Endothelial cell of umbilical vein (primary cell): Measurements from ENCODE around the gene SLC35F5. TPM values are rescaled to one million over a fixed set of nuclear protein-coding genes. Genes with fewer than 3 reads are reported as not detected.

Source experiments
- BruUV-seq: library from RNA; stranded (reverse); fragments of 400-500 nt; replicated peaks from 2 replicates; lab custom pipeline; 2021; lab: Mats Ljungman, UMichigan
- CTCF ChIA-PET: fragments of 300-600, 350-600 bp; sonication (Branson Sonifier 250); formaldehyde crosslinking; loops from one replicate; lab custom pipeline; 2021; ENCODE audit warnings: antibody characterized with exemption, inconsistent platforms; lab: Charles Lee
- POLR2A ChIA-PET: fragments of 300-600, 350-600 bp; sonication (Branson Sonifier 250); formaldehyde crosslinking; loops from one replicate; lab custom pipeline; 2021; ENCODE audit warnings: antibody characterized with exemption, inconsistent platforms; lab: Charles Lee
- DNase-seq: peaks from one replicate; pipeline ENCODE4 v3.0.0-alpha.2; 2011; ENCODE audit warnings: low read depth, low spot score
- FAIRE-seq: peaks from 2 replicates; lab custom pipeline; 2011; peaks lifted over from hg19 to GRCh38; lab: Jason Lieb, UNC
- H2AFZ ChIP-seq: 2 replicates; pipeline ENCODE4 v1.6.0; 2012; ENCODE audit warnings: low read depth, low read length, control low read depth, inconsistent platforms
- H3K27ac ChIP-seq: 2 replicates; pipeline ENCODE4 v1.5.1; 2011; ENCODE audit warnings: low read depth, mild to moderate bottlenecking, control low read depth, low read length, moderate library complexity; ENCODE audit not compliant: insufficient read depth
- H3K27me3 ChIP-seq, 2 experiments: 2 replicates each; pipeline versions ENCODE4 v1.6.0 to v1.6.1; 2011; ENCODE audit warnings: low read length in 2 of 2, mixed read lengths in 1 of 2; ENCODE audit not compliant: control insufficient read depth in 2 of 2, insufficient read depth in 2 of 2
- H3K36me3 ChIP-seq, 2 experiments: 2 replicates in 1 of 2; 3 replicates in 1 of 2; pipeline ENCODE4 v1.5.1; 2011; ENCODE audit warnings: low read length in 2 of 2, mild to moderate bottlenecking in 1 of 2, moderate library complexity in 1 of 2; ENCODE audit not compliant: control insufficient read depth in 2 of 2, insufficient read depth in 2 of 2; ENCODE audit errors: extremely low read depth in 1 of 2
- H3K4me1 ChIP-seq: 3 replicates; pipeline ENCODE4 v1.5.1; 2011; ENCODE audit warnings: mild to moderate bottlenecking, low read length; ENCODE audit not compliant: control insufficient read depth, insufficient read depth; ENCODE audit errors: extremely low read depth
- H3K4me2 ChIP-seq: 2 replicates; pipeline ENCODE4 v1.6.1; 2011; ENCODE audit warnings: low read length, control low read depth, mixed read lengths; ENCODE audit not compliant: insufficient read depth
- H3K4me3 ChIP-seq, 3 experiments: fragments of 200-600 bp in 1 of 3; sonication (generic), shearing (Covaris generic) in 1 of 3; replicated peaks in 1 of 3; 2 replicates each; pipeline ENCODE4 v1.5.1; 2011 to 2016; ENCODE audit warnings: control low read depth in 3 of 3, low read length in 3 of 3, mild to moderate bottlenecking in 2 of 3, inconsistent platforms in 1 of 3, low read depth in 1 of 3, moderate library complexity in 1 of 3; ENCODE audit not compliant: insufficient read depth in 1 of 3
- H3K79me2 ChIP-seq: 2 replicates; pipeline ENCODE4 v1.6.0; 2012; ENCODE audit warnings: low read length, inconsistent platforms; ENCODE audit not compliant: control insufficient read depth, insufficient read depth
- H3K9ac ChIP-seq: replicated peaks from 2 replicates; pipeline ENCODE3; 2011; ENCODE audit warnings: low read length, control low read depth; ENCODE audit not compliant: insufficient read depth; ENCODE audit errors: extremely low read depth
- H3K9me1 ChIP-seq: replicated peaks from 3 replicates; pipeline ENCODE4 v1.6.0; 2011; ENCODE audit warnings: mild to moderate bottlenecking, low read length; ENCODE audit not compliant: control insufficient read depth, insufficient read depth; ENCODE audit errors: extremely low read depth
- H3K9me3 ChIP-seq: replicated peaks from 2 replicates; pipeline ENCODE4 v1.5.1; 2012; ENCODE audit warnings: low read length, inconsistent platforms; ENCODE audit not compliant: control insufficient read depth, insufficient read depth
- H4K20me1 ChIP-seq: replicated peaks from 2 replicates; pipeline ENCODE3; 2011; ENCODE audit warnings: mild to moderate bottlenecking, low read length; ENCODE audit not compliant: control insufficient read depth, insufficient read depth; ENCODE audit errors: extremely low read depth
- EZH2 ChIP-seq: IDR thresholded peaks from 2 replicates; pipeline ENCODE4 v1.6.1; 2012; ENCODE audit warnings: borderline replicate concordance, low read depth, mild to moderate bottlenecking, moderate library complexity, low read length, inconsistent platforms; ENCODE audit not compliant: severe bottlenecking
- FOS ChIP-seq: IDR thresholded peaks from 2 replicates; pipeline ENCODE4 v1.6.1; 2011; ENCODE audit warnings: mild to moderate bottlenecking, low read length, moderate library complexity, borderline replicate concordance; ENCODE audit not compliant: insufficient read depth
- GATA2 ChIP-seq: IDR thresholded peaks from 2 replicates; pipeline ENCODE4 v1.7.0; 2011; ENCODE audit warnings: low read depth, mild to moderate bottlenecking, moderate library complexity, mixed read lengths, low read length; ENCODE audit not compliant: insufficient read length, insufficient read depth
- JUN ChIP-seq: IDR thresholded peaks from 2 replicates; pipeline ENCODE4 v1.6.1; 2011; ENCODE audit warnings: borderline replicate concordance, low read depth; ENCODE audit not compliant: insufficient read length, insufficient read depth
- POLR2A ChIP-seq: IDR thresholded peaks from 2 replicates; pipeline ENCODE4 v1.6.1; 2012; ENCODE audit warnings: low read depth, mild to moderate bottlenecking, control low read depth, low read length
- POLR2AphosphoS5 ChIP-seq: IDR thresholded peaks from 2 replicates; pipeline ENCODE4 v1.6.1; 2012; ENCODE audit warnings: low read depth, mild to moderate bottlenecking, control low read depth, low read length, moderate library complexity; ENCODE audit not compliant: insufficient read depth
- dilution Hi-C: fragments of 300-500 bp; cut with MboI; formaldehyde crosslinking; loops from one replicate; pipeline ENCODE4 v1.15.0; 2019; ENCODE audit warnings: low sequenced_read_pairs; ENCODE audit not compliant: extremely low pct_ligation_motif_present
- intact Hi-C: fragments of 100-400 bp; cut with micrococcal nuclease; formaldehyde crosslinking; loops from one replicate; pipeline ENCODE4 v1.10.0; 2022
- polyA plus RNA-seq, 4 experiments: library from polyadenylated mRNA; depleted of rRNA in 3 of 4; stranded (reverse) in 3 of 4; unstranded in 1 of 4; fragments of >200 nt; gene quantifications; 2 replicates each; pipeline versions ENCODE4 v1.2.1 to v1.2.3, GENCODE V29; 2011 to 2012; ENCODE audit warnings: missing spikeins in 1 of 4
- total RNA-seq: library from RNA; stranded (reverse); gene quantifications from 2 replicates; pipeline ENCODE4 v1.2.3, GENCODE V29; 2021
- TF ChIP-seq, protein P1 (sequence below): IDR thresholded peaks from 2 replicates; pipeline ENCODE4 v1.6.1; 2011; ENCODE audit not compliant: insufficient read depth, insufficient read length
- TF ChIP-seq, protein P2 (sequence below), 2 donors: IDR thresholded peaks; 1 replicate in 1 of 2; 2 replicates in 1 of 2; pipeline ENCODE4 v1.5.1; 2011; ENCODE audit warnings: low read length in 2 of 2, mild to moderate bottlenecking in 2 of 2, moderate library complexity in 2 of 2, control low read depth in 1 of 2, inconsistent platforms in 1 of 2, low read depth in 1 of 2; ENCODE audit not compliant: insufficient read depth in 1 of 2; ENCODE audit errors: extremely low read depth in 1 of 2

Gene SLC35F5
- total and polyA plus RNA-seq, 2 donors (not counting 3 experiments of a cell fraction or from before 2014, with no cell fraction given): 22.4 to 51.1 TPM

DNA sequence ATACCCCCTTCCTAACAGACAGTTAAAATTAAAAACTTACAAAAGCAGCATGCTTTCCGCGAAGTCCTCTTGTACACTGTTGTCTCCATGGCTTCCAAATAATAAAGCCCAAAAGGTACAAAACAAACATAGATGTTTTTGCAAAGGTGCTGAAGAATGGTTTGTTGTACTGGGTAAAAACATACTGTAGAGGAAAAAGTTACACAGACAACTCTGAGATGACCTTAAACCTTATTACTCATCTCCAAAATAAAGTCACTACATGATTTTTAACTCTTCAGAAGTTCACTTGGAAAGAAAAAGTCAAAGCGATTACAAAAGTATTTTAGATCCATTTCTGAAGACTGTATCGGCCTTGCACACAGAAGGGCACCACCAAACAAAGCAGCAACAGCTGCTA lies 6.1 kb downstream of the SLC35F5 start:
- H3K79me2 ChIP-seq: peaks cover 21% of the 10 kb centered on the region
- peaks cover 9% of the 10 kb centered on the region for H3K4me1 ChIP-seq
- DNase-seq (no peak), FAIRE-seq (no peak)
- CTCF ChIA-PET: no interaction called here
- intact Hi-C loops: no loop called here
- no peaks in the 10 kb centered on the region for H3K9me1 ChIP-seq
- H3K27me3 ChIP-seq: no peaks in the 10 kb centered on the region
- BruUV-seq: no TSS peak
- H3K4me3 ChIP-seq: no peak overlapping the region
- H3K9ac ChIP-seq: no peak overlapping the region
- H3K36me3 ChIP-seq: peaks cover 3 to 10% of the 10 kb centered on the region in 2 experiments
- no peaks in the 10 kb centered on the region for H4K20me1 ChIP-seq
- no peak overlapping the region for H2AFZ ChIP-seq
- dilution Hi-C loops: no loop called here
- POLR2A ChIA-PET: no interaction called here
- H3K4me2 ChIP-seq: no peak overlapping the region
- TF ChIP-seq, protein P1, sequence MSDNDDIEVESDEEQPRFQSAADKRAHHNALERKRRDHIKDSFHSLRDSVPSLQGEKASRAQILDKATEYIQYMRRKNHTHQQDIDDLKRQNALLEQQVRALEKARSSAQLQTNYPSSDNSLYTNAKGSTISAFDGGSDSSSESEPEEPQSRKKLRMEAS: no peak
- TF ChIP-seq FOS (no peak), JUN (no peak), GATA2 (no peak), EZH2 (no peak), POLR2A (no peak), POLR2AphosphoS5 (no peak)
- TF ChIP-seq, protein P2, sequence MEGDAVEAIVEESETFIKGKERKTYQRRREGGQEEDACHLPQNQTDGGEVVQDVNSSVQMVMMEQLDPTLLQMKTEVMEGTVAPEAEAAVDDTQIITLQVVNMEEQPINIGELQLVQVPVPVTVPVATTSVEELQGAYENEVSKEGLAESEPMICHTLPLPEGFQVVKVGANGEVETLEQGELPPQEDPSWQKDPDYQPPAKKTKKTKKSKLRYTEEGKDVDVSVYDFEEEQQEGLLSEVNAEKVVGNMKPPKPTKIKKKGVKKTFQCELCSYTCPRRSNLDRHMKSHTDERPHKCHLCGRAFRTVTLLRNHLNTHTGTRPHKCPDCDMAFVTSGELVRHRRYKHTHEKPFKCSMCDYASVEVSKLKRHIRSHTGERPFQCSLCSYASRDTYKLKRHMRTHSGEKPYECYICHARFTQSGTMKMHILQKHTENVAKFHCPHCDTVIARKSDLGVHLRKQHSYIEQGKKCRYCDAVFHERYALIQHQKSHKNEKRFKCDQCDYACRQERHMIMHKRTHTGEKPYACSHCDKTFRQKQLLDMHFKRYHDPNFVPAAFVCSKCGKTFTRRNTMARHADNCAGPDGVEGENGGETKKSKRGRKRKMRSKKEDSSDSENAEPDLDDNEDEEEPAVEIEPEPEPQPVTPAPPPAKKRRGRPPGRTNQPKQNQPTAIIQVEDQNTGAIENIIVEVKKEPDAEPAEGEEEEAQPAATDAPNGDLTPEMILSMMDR (IDR thresholded peaks at IDR 0.05; ENCODE audit: extremely low read depth in 1 of 2, insufficient read depth in 1 of 2, low read depth in 1 of 2, low read length in 2 of 2): no peak
- no peak overlapping the region for H3K27ac ChIP-seq
- H3K9me3 ChIP-seq: no peaks in the 10 kb centered on the region
